Thyroid gland (tissue), 4 donors: ENCODE results near the gene POLR3A.

Source experiments
- POLR2A ChIP-seq, 2 donors: fragments of 450-650 bp; IDR thresholded peaks; one replicate each; pipeline ENCODE4 v1.6.1; 2017; ENCODE audit warnings: antibody characterized with exemption in 2 of 2, mild to moderate bottlenecking in 2 of 2, moderate library complexity in 1 of 2
- TF ChIP-seq, protein P1 (sequence below), 6 experiments: fragments of 200-600 bp in 3 of 6; fragments of 450-650 bp in 3 of 6; sonication (generic) in 3 of 6; IDR thresholded peaks; one replicate each; pipeline ENCODE4 v1.5.1; 2016 to 2019; ENCODE audit warnings: antibody characterized with exemption in 6 of 6, mild to moderate bottlenecking in 2 of 6, inconsistent platforms in 1 of 6, moderate library complexity in 1 of 6

DNA sequence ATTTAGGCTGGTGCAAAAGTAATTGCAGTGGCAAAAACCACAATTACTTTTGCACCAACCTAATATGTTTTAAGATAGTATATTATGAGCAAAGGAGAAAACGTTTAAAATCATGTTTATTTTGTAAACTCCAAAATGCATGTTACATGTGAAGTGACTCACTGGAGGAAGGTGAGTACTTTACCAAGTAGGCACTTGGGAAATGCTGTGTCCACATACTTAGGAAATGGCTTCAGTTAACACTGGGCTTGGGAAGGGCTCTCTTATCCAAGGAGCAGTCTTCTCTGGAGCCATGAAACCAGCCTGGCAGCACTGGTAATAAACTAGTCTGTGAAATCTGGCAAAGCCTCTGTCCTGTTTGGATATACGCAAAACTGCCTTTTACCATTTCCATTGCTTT, 8.8 kb upstream of the POLR3A start:
- TF ChIP-seq, protein P1, sequence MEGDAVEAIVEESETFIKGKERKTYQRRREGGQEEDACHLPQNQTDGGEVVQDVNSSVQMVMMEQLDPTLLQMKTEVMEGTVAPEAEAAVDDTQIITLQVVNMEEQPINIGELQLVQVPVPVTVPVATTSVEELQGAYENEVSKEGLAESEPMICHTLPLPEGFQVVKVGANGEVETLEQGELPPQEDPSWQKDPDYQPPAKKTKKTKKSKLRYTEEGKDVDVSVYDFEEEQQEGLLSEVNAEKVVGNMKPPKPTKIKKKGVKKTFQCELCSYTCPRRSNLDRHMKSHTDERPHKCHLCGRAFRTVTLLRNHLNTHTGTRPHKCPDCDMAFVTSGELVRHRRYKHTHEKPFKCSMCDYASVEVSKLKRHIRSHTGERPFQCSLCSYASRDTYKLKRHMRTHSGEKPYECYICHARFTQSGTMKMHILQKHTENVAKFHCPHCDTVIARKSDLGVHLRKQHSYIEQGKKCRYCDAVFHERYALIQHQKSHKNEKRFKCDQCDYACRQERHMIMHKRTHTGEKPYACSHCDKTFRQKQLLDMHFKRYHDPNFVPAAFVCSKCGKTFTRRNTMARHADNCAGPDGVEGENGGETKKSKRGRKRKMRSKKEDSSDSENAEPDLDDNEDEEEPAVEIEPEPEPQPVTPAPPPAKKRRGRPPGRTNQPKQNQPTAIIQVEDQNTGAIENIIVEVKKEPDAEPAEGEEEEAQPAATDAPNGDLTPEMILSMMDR (IDR thresholded peaks at IDR 0.05), result no peak
- no peak for TF ChIP-seq POLR2A (IDR thresholded peaks at IDR 0.05)
